Measurements from ENCODE around the gene RETREG3. TPM values are rescaled to one million over a fixed set of nuclear protein-coding genes. Genes with fewer than 3 reads are reported as not detected.

The RETREG3 gene
- total and polyA plus RNA-seq, 9 of the 15 experiments (the other 6 are each of a cell fraction or from before 2014, with no cell fraction given): 4.1 to 39.0 (median 16.9) TPM

GRCh38 chr17:42536372-42537155 lies 72.6 kb downstream of the RETREG3 start (continued):
- TF ChIP-seq, protein P1, sequence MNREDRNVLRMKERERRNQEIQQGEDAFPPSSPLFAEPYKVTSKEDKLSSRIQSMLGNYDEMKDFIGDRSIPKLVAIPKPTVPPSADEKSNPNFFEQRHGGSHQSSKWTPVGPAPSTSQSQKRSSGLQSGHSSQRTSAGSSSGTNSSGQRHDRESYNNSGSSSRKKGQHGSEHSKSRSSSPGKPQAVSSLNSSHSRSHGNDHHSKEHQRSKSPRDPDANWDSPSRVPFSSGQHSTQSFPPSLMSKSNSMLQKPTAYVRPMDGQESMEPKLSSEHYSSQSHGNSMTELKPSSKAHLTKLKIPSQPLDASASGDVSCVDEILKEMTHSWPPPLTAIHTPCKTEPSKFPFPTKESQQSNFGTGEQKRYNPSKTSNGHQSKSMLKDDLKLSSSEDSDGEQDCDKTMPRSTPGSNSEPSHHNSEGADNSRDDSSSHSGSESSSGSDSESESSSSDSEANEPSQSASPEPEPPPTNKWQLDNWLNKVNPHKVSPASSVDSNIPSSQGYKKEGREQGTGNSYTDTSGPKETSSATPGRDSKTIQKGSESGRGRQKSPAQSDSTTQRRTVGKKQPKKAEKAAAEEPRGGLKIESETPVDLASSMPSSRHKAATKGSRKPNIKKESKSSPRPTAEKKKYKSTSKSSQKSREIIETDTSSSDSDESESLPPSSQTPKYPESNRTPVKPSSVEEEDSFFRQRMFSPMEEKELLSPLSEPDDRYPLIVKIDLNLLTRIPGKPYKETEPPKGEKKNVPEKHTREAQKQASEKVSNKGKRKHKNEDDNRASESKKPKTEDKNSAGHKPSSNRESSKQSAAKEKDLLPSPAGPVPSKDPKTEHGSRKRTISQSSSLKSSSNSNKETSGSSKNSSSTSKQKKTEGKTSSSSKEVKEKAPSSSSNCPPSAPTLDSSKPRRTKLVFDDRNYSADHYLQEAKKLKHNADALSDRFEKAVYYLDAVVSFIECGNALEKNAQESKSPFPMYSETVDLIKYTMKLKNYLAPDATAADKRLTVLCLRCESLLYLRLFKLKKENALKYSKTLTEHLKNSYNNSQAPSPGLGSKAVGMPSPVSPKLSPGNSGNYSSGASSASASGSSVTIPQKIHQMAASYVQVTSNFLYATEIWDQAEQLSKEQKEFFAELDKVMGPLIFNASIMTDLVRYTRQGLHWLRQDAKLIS (CRISPR knock-in tag; IDR thresholded peaks at IDR 0.05): no peak
- TF ChIP-seq ZNF146 (CRISPR knock-in tag; IDR thresholded peaks at IDR 0.05; ENCODE audit: unreplicated experiment) (no peak), CHCHD3 (CRISPR knock-in tag; IDR thresholded peaks at IDR 0.05) (no peak), POLR2A (conservative IDR thresholded peaks at IDR 0.05) (no peak), BRF2 (IDR thresholded peaks at IDR 0.05; ENCODE audit: borderline replicate concordance, insufficient read depth, insufficient read length) (no peak), TAF15 (IDR thresholded peaks at IDR 0.05; ENCODE audit: low read depth, low read length) (no peak), MYBL2 (IDR thresholded peaks at IDR 0.05; ENCODE audit: low read depth) (no peak), MYBL2 (CRISPR knock-in tag; IDR thresholded peaks at IDR 0.05; ENCODE audit: borderline replicate concordance) (no peak), KHSRP (IDR thresholded peaks at IDR 0.05) (no peak), ZNF551 (CRISPR knock-in tag; IDR thresholded peaks at IDR 0.05) (no peak), ZNF717 (CRISPR knock-in tag; IDR thresholded peaks at IDR 0.05) (no peak), NRF1 (conservative IDR thresholded peaks at IDR 0.05 in 1 of 2, IDR thresholded peaks at IDR 0.05 in 1 of 2) (peak; percentile 81 to 85), ZNF507 (tag; conservative IDR thresholded peaks at IDR 0.05) (no peak), KLF1 (tag; IDR thresholded peaks at IDR 0.05) (peak; percentile 33; the same call in 1 of the 2 replicates), HIVEP1 (CRISPR knock-in tag; IDR thresholded peaks at IDR 0.05) (0 out of 2 replicates have a peak, but pooled peaks have one; percentile 8), PPARD (CRISPR knock-in tag; IDR thresholded peaks at IDR 0.05) (no peak)
- TF ChIP-seq, protein P2, sequence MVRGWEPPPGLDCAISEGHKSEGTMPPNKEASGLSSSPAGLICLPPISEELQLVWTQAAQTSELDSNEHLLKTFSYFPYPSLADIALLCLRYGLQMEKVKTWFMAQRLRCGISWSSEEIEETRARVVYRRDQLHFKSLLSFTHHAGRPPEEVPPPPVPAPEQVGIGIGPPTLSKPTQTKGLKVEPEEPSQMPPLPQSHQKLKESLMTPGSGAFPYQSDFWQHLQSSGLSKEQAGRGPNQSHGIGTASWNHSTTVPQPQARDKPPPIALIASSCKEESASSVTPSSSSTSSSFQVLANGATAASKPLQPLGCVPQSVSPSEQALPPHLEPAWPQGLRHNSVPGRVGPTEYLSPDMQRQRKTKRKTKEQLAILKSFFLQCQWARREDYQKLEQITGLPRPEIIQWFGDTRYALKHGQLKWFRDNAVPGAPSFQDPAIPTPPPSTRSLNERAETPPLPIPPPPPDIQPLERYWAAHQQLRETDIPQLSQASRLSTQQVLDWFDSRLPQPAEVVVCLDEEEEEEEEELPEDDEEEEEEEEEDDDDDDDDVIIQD (CRISPR knock-in tag; IDR thresholded peaks at IDR 0.05): no peak
- TF ChIP-seq, protein P3, sequence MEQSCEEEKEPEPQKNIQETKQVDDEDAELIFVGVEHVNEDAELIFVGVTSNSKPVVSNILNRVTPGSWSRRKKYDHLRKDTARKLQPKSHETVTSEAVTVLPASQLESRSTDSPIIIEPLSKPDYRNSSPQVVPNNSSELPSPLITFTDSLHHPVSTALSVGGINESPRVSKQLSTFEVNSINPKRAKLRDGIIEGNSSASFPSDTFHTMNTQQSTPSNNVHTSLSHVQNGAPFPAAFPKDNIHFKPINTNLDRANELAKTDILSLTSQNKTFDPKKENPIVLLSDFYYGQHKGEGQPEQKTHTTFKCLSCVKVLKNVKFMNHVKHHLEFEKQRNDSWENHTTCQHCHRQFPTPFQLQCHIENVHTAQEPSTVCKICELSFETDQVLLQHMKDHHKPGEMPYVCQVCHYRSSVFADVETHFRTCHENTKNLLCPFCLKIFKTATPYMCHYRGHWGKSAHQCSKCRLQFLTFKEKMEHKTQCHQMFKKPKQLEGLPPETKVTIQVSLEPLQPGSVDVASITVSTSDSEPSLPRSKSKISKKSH (CRISPR knock-in tag; IDR thresholded peaks at IDR 0.05): no peak
